ENCODE data around the gene GBF1.
A peak's percentile ranks its signal among the peaks of the same experiment; 100 is the strongest.

The GBF1 gene

GRCh38 chr10:102411341-102412255, 166.3 kb downstream of the GBF1 start:
- DNase-seq: no peak

- DNase-seq: no peak
Observed at GRCh38 chr10:102412293-102412692, 167.0 kb downstream of the GBF1 start.

- DNase-seq: peak; percentile 52
Observed at GRCh38 chr10:102413053-102413705, 167.8 kb downstream of the GBF1 start.

GRCh38 chr10:102413806-102414561, 168.7 kb downstream of the GBF1 start:
- no peak for DNase-seq

DNA sequence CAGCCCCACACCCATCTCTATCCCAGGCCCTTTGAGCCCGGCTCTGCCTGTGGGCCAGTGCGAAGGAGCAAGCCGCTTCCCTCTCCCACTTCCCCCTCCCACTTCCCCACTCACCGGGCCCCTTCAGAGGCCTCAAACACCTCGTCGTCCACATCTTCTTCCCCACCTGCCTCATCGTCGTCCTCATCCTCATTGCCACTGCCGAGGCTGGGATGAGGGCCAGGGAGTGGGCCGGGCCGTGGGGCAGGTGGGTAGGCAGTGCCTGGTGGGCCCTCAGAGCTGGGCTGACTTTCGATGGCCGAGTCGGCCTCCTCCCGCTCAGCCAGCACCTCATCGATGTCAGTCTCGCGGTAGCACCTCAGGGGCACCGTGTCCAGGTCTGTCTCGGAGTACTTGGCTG, 169.4 kb downstream of the GBF1 start:
- no peak for DNase-seq

GRCh38 chr10:102416283-102416682, 171.0 kb downstream of the GBF1 start:
- no peak for DNase-seq

DNA sequence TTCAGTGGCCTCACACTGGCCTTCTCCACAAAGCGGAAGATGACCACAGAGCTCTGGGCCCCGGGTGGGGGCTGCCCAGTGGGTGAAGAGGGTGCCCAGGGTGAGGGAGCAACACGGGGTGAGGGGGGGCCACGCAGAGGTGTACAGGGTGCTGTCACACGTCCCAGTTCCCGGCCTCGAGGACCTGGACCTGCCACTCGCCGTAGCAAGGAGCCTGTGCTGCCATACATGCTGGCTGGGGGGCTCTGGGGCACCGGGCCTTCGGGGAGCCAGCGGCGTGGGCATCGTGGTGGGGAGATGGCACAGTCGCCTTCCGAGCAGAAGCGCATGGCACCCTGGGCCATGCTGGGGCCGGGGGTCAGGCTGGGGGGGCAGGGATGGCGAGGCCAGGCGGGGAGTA, 171.4 kb downstream of the GBF1 start:
- DNase-seq: no peak

DNA sequence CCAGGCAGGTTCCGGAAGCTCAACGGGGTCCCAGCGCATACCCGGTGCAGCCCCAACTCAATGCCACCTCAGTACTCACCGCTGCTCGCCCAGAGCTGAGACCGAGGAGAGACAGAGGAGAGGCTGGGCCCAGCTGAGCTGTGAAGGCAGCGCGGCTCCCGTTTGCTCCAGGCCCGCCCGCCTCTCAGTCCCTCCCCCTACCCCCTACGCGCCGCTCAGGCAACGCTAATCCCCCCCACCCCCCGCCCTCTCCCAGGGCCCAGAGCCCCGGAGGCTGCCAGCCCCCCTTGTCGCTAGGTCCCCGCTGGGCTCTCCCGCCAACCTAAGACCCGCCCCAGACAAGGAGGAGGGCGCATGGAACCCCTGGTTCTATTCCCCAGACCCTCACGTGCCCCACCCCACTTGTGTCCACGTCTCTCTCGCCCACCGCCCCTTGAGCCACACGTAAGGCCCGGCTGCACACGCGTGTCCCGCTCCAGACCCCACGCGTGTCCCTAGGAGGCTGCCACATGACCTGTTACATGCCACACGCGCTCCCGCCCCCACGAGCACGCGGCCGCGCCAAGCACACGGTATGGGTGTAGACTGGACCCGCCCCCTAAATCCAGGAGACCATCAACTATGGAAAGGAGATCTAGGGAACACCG, 173.4 kb downstream of the GBF1 start, which contains the start of gene PSD:
Gene PSD (minus strand): TSS at position 164 of the 647 bp plus-strand sequence. CDS start 1,747 bp downstream, outside the sequence.
- DNase-seq: peak; percentile 76

GRCh38 chr10:102419269-102420180, 174.2 kb downstream of the GBF1 start:
- DNase-seq: peak; percentile 67

GRCh38 chr10:102420181-102420713, 174.9 kb downstream of the GBF1 start:
- no peak for DNase-seq

DNA sequence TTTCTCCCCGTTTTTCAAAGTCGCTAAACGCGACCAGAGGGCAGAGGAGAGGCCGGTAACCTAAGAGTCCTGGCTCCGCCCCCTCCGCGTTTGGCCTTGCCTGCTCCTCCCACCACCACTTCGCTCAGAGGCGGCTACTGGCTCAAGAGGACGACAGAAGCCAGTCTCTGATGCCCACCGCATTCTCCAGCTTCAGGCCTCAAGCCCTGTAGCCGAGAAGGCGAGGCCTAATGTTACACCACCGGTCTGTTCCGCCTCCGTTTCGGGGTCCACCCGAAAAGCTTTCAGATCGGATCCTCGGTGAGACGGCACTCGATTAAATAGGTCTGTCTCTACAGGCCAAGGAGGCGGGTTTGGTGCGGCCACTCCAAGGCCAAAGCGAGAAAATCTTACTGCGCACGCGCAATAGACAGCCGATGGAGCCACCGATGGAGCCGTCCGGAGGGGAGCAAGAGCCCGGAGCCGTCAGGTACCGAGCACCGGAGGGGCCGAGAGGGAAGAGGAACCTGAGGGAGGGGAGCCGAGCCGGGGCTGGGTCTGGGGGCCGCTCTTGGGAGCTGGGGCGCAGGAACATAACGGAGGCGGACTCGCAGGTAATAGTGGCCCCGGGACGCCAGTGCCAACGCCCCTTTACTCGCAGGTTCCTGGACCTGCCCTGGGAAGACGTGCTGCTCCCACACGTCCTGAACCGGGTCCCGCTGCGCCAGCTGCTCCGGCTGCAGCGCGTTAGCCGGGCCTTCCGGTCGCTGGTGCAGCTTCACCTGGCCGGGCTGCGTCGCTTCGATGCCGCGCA, 175.6 kb downstream of the GBF1 start, which contains the start of gene FBXL15:
Gene FBXL15 (plus strand): TSS at position 123 of the 793 bp plus-strand sequence. CDS start 294 bp downstream, at position 417.
- peak; percentile 92 for DNase-seq

- no peak for DNase-seq
Observed at GRCh38 chr10:102421507-102421756, 176.1 kb downstream of the GBF1 start.

DNA sequence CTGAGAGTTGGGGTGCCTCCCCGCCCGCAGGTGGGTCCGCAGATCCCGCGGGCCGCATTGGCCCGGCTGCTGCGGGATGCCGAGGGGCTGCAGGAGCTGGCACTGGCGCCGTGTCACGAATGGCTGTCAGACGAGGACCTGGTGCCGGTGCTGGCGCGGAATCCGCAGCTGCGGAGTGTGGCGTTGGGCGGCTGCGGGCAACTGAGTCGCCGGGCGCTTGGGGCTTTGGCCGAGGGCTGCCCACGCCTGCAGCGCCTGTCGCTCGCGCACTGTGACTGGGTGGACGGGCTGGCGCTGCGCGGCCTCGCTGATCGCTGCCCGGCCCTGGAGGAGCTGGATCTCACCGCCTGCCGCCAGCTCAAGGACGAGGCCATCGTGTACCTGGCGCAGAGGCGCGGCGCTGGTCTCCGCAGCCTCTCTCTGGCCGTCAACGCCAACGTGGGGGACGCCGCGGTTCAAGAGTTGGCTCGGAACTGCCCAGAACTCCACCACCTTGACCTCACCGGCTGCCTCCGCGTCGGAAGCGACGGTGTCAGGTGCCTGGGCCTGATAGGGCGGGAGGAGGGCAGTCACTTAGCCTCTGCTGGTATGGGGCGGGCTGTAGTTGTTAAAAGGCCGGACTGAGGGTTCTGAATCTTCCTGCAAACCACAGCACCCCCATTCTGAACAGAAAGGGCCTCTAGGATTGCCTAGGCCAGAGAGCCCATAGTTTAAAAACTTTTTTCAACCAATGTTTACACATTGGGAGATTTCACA, 176.6 kb downstream of the GBF1 start:
- DNase-seq: no peak

GRCh38 chr10:102422545-102423129, 177.3 kb downstream of the GBF1 start:
- no peak for DNase-seq

DNA sequence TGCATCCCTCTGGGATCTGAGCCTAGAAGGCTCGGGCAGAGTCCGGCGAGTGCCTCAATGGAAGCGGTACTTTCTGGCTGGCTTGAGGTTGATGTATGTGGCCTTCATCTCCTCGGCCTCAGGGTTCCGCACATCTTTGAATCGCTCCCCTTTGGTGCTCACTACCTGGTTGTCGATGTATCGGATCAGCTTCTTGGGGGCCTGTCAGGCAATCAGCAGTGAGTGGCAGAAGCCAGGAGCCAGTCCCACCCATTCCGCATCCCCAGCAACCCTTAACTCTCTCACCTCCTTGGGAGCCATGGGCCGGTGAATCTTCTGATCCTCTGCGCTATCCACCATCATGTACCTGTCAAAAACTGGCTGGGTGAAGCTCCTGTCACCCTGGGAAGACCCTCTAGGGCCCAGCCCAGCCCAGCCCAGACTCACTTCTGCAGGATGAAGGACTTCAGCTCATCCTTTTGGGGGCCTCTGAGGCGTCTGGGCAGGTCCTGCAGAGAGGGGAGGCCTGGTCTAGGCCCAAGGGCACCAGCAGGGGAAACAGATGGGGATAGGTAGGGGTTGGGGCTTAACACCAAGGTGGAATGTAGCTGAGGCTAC, 178.1 kb downstream of the GBF1 start:
- no peak for DNase-seq

DNA sequence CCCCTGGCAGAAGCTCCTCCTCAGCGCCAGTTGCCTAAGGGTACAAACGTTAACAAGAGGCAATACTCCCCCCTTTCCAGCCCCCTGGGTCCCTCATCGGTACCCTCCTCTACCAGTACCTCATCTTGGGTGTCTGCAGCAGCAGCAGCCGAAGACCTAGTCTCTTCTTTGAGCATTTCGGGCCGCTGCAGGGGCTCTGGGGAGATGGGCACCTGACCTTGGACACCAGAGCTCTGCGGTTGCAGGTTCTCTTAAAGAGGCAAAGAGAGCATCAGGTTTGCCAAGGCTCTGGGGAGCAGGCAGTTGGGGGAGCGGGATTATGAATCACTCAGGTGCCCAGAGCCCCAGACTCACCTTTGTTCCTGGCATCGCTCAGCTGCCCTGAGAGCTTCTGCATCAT, 178.8 kb downstream of the GBF1 start:
- DNase-seq: no peak

- no peak for DNase-seq
Observed at GRCh38 chr10:102424916-102425315, 179.6 kb downstream of the GBF1 start.

DNA sequence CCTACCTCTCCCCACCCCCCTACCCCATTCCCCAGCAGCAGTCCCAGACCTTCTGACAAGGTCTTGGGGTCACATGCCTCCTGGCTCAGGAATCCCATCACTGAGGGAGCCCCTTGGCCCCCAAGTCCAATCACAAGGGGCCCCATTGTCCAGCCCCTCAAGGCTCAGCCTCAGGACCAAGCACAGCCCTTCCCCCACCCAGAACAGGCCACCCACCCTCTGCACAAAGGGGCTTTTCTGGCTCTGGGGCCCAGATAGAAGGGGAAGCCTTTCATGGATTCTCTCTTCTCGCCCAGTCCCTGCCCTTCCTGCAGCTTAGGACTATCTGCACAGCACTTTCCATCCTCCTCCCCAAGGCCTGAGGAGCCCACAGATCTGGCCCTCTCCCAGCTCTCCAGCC, 180.1 kb downstream of the GBF1 start:
- DNase-seq: no peak

GRCh38 chr10:102426803-102427287, 181.5 kb downstream of the GBF1 start:
- DNase-seq: no peak

Data from NCI-H1694 (cell line).